IMR-90 (cell line): ENCODE data around the gene SRXN1. TPM values are rescaled to one million over a fixed set of nuclear protein-coding genes. Genes with fewer than 3 reads are reported as not detected.

Source experiments
- ATAC-seq: fragments of 200-7000 bp; cut with Tn5 transposase; 2 replicates; pipeline ENCODE4 v1.9.1; 2020; ENCODE audit warnings: low read depth, mild to moderate bottlenecking, moderate library complexity
- BruUV-seq: library from RNA; stranded (reverse); fragments of 400-500 nt; replicated peaks from 2 replicates; lab custom pipeline; 2021; lab: Mats Ljungman, UMichigan
- CTCF ChIA-PET: fragments of 300-600 bp; formaldehyde crosslinking; extraction: SDS; loops from one replicate; lab custom pipeline; 2021; ENCODE audit warnings: antibody characterized with exemption; lab: Yijun Ruan, JAX
- POLR2A ChIA-PET: fragments of 300-600 bp; sonication (Branson Sonifier 250); formaldehyde crosslinking; loops from one replicate; lab custom pipeline; 2022; ENCODE audit warnings: antibody characterized with exemption; ENCODE audit not compliant: unreplicated experiment; lab: Charles Lee
- DNase-seq: peaks from one replicate; pipeline ENCODE4 v3.0.0; 2013
- H2AFZ ChIP-seq: replicated peaks from 2 replicates; pipeline ENCODE3; 2013; ENCODE audit warnings: low read length, mild to moderate bottlenecking; ENCODE audit not compliant: poor library complexity
- H2AK5ac ChIP-seq: 2 replicates; pipeline ENCODE4 v1.6.1; 2013; ENCODE audit warnings: low read depth, low read length, inconsistent platforms
- H2AK9ac ChIP-seq: replicated peaks from 2 replicates; pipeline ENCODE3; 2013; ENCODE audit warnings: mild to moderate bottlenecking, low read depth, low read length, moderate library complexity; ENCODE audit not compliant: poor library complexity
- H2BK120ac ChIP-seq: 2 replicates; pipeline ENCODE4 v1.6.1; 2013; ENCODE audit warnings: low read depth, low read length, inconsistent platforms
- H2BK15ac ChIP-seq: 3 replicates; pipeline ENCODE4 v1.6.1; 2013; ENCODE audit warnings: low read depth, low read length, inconsistent platforms
- H2BK20ac ChIP-seq: 2 replicates; pipeline ENCODE4 v1.6.1; 2013; ENCODE audit warnings: low read depth, mild to moderate bottlenecking, inconsistent platforms, low read length, moderate library complexity
- H2BK5ac ChIP-seq: 2 replicates; pipeline ENCODE4 v1.6.1; 2013; ENCODE audit warnings: mild to moderate bottlenecking, low read depth, low read length, inconsistent platforms; ENCODE audit not compliant: poor library complexity, severe bottlenecking
- H3K14ac ChIP-seq: replicated peaks from 2 replicates; pipeline ENCODE4 v1.6.1; 2013; ENCODE audit warnings: low read depth, low read length, inconsistent platforms
- H3K18ac ChIP-seq: 2 replicates; pipeline ENCODE4 v1.6.1; 2013; ENCODE audit warnings: low read depth, low read length, control low read depth
- H3K23ac ChIP-seq: 2 replicates; pipeline ENCODE4 v1.6.1; 2013; ENCODE audit warnings: low read depth, low read length, inconsistent platforms
- H3K27ac ChIP-seq: 2 replicates; pipeline ENCODE4 v1.5.1; 2013; ENCODE audit warnings: mild to moderate bottlenecking, control low read depth, low read length; ENCODE audit not compliant: insufficient read depth
- H3K27me3 ChIP-seq: 2 replicates; pipeline ENCODE4 v1.6.1; 2013; ENCODE audit warnings: low read length; ENCODE audit not compliant: control insufficient read depth, insufficient read depth
- H3K36me3 ChIP-seq: 2 replicates; pipeline ENCODE4 v1.6.1; 2013; ENCODE audit warnings: low read length, mixed read lengths; ENCODE audit not compliant: control insufficient read depth, insufficient read depth
- H3K4ac ChIP-seq: 2 replicates; pipeline ENCODE4 v1.6.1; 2013; ENCODE audit warnings: low read depth, low read length, inconsistent platforms
- H3K4me1 ChIP-seq: 2 replicates; pipeline ENCODE4 v1.6.1; 2013; ENCODE audit warnings: low read length, mixed read lengths; ENCODE audit not compliant: control insufficient read depth, insufficient read depth
- H3K4me2 ChIP-seq: 2 replicates; pipeline ENCODE4 v1.6.1; 2013; ENCODE audit warnings: low read depth, mild to moderate bottlenecking, control low read depth, low read length, moderate library complexity
- H3K4me3 ChIP-seq: 2 replicates; pipeline ENCODE4 v1.5.1; 2013; ENCODE audit warnings: low read depth, mild to moderate bottlenecking, control low read depth, low read length, moderate library complexity; ENCODE audit not compliant: insufficient read depth
- H3K56ac ChIP-seq: 2 replicates; pipeline ENCODE4 v1.6.1; 2013; ENCODE audit warnings: low read length, inconsistent platforms; ENCODE audit not compliant: insufficient read depth; ENCODE audit errors: extremely low read depth
- H3K79me1 ChIP-seq, 2 experiments: 2 replicates each; pipeline ENCODE4 v1.6.1; 2013; ENCODE audit warnings: low read length in 2 of 2, inconsistent platforms in 1 of 2, low read depth in 1 of 2
- H3K9ac ChIP-seq: 2 replicates; pipeline ENCODE4 v1.6.1; 2013; ENCODE audit warnings: low read depth, low read length, control low read depth
- H3K9me1 ChIP-seq: 2 replicates; pipeline ENCODE4 v1.6.1; 2013; ENCODE audit warnings: low read length, inconsistent platforms; ENCODE audit not compliant: insufficient read depth
- H3K9me3 ChIP-seq: 2 replicates; pipeline ENCODE4 v1.6.1; 2013; ENCODE audit warnings: low read length; ENCODE audit not compliant: control insufficient read depth, insufficient read depth
- H4K20me1 ChIP-seq: 2 replicates; pipeline ENCODE4 v1.6.1; 2013; ENCODE audit warnings: low read length, inconsistent platforms; ENCODE audit not compliant: insufficient read depth
- H4K5ac ChIP-seq: 2 replicates; pipeline ENCODE4 v1.6.1; 2013; ENCODE audit warnings: mild to moderate bottlenecking, low read depth, low read length, control low read depth
- H4K8ac ChIP-seq, 2 experiments: 2 replicates each; pipeline ENCODE4 v1.6.1; 2013; ENCODE audit warnings: low read depth in 2 of 2, low read length in 2 of 2, control low read depth in 1 of 2, inconsistent platforms in 1 of 2
- H4K91ac ChIP-seq: 2 replicates; pipeline ENCODE4 v1.6.1; 2013; ENCODE audit warnings: low read depth, low read length, inconsistent platforms; ENCODE audit not compliant: insufficient read depth
- BHLHE40 ChIP-seq: fragments of 150-350 bp; IDR thresholded peaks from 2 replicates; pipeline ENCODE4 v1.6.1; 2016; ENCODE audit warnings: mild to moderate bottlenecking, low read depth, low read length
- CEBPB ChIP-seq: IDR thresholded peaks from 2 replicates; pipeline ENCODE4 v1.6.1; 2012; ENCODE audit warnings: low read depth, low read length, improper control_type of control experiment
- CHD1 ChIP-seq: IDR thresholded peaks from 2 replicates; pipeline ENCODE4 v1.6.1; 2012; ENCODE audit warnings: low read depth, low read length, improper control_type of control experiment
- FOS ChIP-seq: fragments of 150-350 bp; IDR thresholded peaks from 2 replicates; pipeline ENCODE4 v1.6.1; 2016; ENCODE audit warnings: low read depth, low read length
- MAFK ChIP-seq: IDR thresholded peaks from 2 replicates; pipeline ENCODE4 v1.6.1; 2012; ENCODE audit warnings: low read depth, low read length, improper control_type of control experiment
- MAZ ChIP-seq: IDR thresholded peaks from 2 replicates; pipeline ENCODE4 v1.6.1; 2012; ENCODE audit warnings: low read depth, mild to moderate bottlenecking, low read length, improper control_type of control experiment, moderate library complexity, borderline replicate concordance
- MXI1 ChIP-seq: IDR thresholded peaks from 2 replicates; pipeline ENCODE4 v1.6.1; 2012; ENCODE audit warnings: low read depth, mild to moderate bottlenecking, low read length, moderate library complexity, borderline replicate concordance
- NFE2L2 ChIP-seq: fragments of 150-350 bp; IDR thresholded peaks from 2 replicates; pipeline ENCODE4 v1.6.1; 2016; ENCODE audit warnings: low read depth, mild to moderate bottlenecking, low read length
- POLR2A ChIP-seq: IDR thresholded peaks from 2 replicates; pipeline ENCODE4 v1.6.1; 2012; ENCODE audit warnings: mild to moderate bottlenecking, low read depth, low read length
- RAD21 ChIP-seq: IDR thresholded peaks from 2 replicates; pipeline ENCODE4 v1.6.1; 2012; ENCODE audit warnings: low read length, improper control_type of control experiment
- RCOR1 ChIP-seq: IDR thresholded peaks from 2 replicates; pipeline ENCODE4 v1.6.1; 2012; ENCODE audit warnings: mild to moderate bottlenecking, low read length, improper control_type of control experiment; ENCODE audit not compliant: insufficient replicate concordance
- RFX5 ChIP-seq: IDR thresholded peaks from 2 replicates; pipeline ENCODE4 v1.8.0; 2012; ENCODE audit warnings: low read depth, mild to moderate bottlenecking, low read length, moderate library complexity
- SMC3 ChIP-seq: fragments of 150-350 bp; IDR thresholded peaks from 2 replicates; pipeline ENCODE4 v1.6.1; 2016; ENCODE audit warnings: low read depth, mild to moderate bottlenecking, antibody characterized with exemption, low read length, moderate library complexity
- WGBS, 2 experiments: methylation state at CpG; one replicate each; pipeline versions ENCODE4 v1.1.5 to v1.1.7; 2013; ENCODE audit warnings: missing lambda C conversion rate in 2 of 2; ENCODE audit not compliant: insufficient read length in 1 of 2; ENCODE audit errors: extremely low coverage in 2 of 2; 5-methylcytosine and 5-hydroxymethylcytosine counted together
- dilution Hi-C: fragments of 300-500 bp; cut with HindIII; formaldehyde crosslinking; loops from one replicate; pipeline ENCODE4 v1.14.3; 2018; ENCODE audit warnings: low sequenced_read_pairs; ENCODE audit not compliant: unreplicated experiment
- in situ Hi-C: fragments of 300-500 bp; cut with MboI; formaldehyde crosslinking; loops from 3 replicates; pipeline ENCODE4 v1.14.3; 2019; ENCODE audit warnings: low sequenced_read_pairs, inconsistent platforms, mixed read lengths
- intact Hi-C: fragments of 100-400 bp; cut with micrococcal nuclease; formaldehyde crosslinking; loops from 2 replicates; pipeline ENCODE4 v1.10.0; 2022
- polyA plus RNA-seq, 3 experiments: library from polyadenylated mRNA; depleted of rRNA; stranded (reverse); fragments of >200 nt; gene quantifications; 2 replicates each; pipeline ENCODE4 v1.2.3, GENCODE V29; 2012; ENCODE audit warnings: low replicate concordance in 1 of 3
- total RNA-seq: library from RNA; depleted of rRNA; stranded (reverse); fragments of >200 nt; gene quantifications from 2 replicates; pipeline ENCODE4 v1.2.3, GENCODE V29; 2012
- TF ChIP-seq, protein P1 (sequence below): conservative IDR thresholded peaks from 2 replicates; pipeline ENCODE4 v1.5.1; 2012; ENCODE audit warnings: mild to moderate bottlenecking, low read depth, low read length, improper control_type of control experiment
- TF ChIP-seq, protein P2 (sequence below): fragments of 150-350 bp; IDR thresholded peaks from 2 replicates; pipeline ENCODE4 v1.6.1; 2016; ENCODE audit warnings: low read depth, mild to moderate bottlenecking, low read length, moderate library complexity, borderline replicate concordance
- TF ChIP-seq, protein P3 (sequence below): fragments of 150-350 bp; IDR thresholded peaks from 2 replicates; pipeline ENCODE4 v1.6.1; 2017; ENCODE audit warnings: mild to moderate bottlenecking, antibody characterized with exemption, low read length, low read depth

Gene SRXN1
- total and polyA plus RNA-seq, 2 of the 4 experiments (the other 2 are of a cell fraction), result 51.2 to 71.2 TPM

DNA sequence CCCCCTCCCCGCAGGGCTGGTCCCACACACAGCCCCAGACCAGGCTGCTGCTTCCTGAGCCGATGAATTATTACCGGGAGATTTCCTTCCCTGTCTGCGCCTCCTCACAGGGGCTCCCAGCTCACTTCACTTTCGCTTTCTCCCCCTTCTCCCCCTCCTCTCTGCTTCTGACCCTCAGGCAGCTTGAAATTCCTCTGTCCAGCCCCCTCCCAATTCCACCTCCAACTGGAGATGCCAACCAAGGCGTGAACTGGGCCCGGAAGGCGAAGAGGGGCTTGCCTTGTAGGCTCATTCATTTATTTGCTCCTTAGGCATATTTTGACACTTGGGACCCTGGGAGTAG lies 41.2 kb downstream of the SRXN1 start:
- Histone ChIP-seq H3K9ac (no peak overlapping the region), H3K23ac (no peak overlapping the region), H2BK5ac (no peak overlapping the region), H3K14ac (no peak overlapping the region), H3K79me1 (no peaks in the 10 kb centered on the region), H3K36me3 (no peaks in the 10 kb centered on the region), H2BK20ac (no peak overlapping the region), H2AK9ac (no peak overlapping the region), H3K9me1 (no peaks in the 10 kb centered on the region), H2AK5ac (no peak overlapping the region), H4K8ac (no peak overlapping the region), H2BK120ac (no peak overlapping the region), H3K4me2 (no peak overlapping the region; the same call in 1 of the 2 replicates), H3K27me3 (peaks cover 74% of the 10 kb centered on the region), H4K91ac (no peak overlapping the region), H3K18ac (no peak overlapping the region), H2BK15ac (no peak overlapping the region), H4K5ac (no peak overlapping the region), H3K9me3 (0 out of 2 replicates have a peak, but pooled peaks cover 1% of the 10 kb centered on the region), H3K56ac (no peak overlapping the region), H4K20me1 (no peaks in the 10 kb centered on the region; the same call in 1 of the 2 replicates), H3K4me3 (no peak overlapping the region), H3K27ac (no peak overlapping the region), H3K4ac (no peak overlapping the region), H2AFZ (no peak overlapping the region), H3K4me1 (no peaks in the 10 kb centered on the region)
- POLR2A ChIA-PET, result interaction anchor here (0.5 kb wide), 1 partner anchor 80 kb away, joined by 14 read pairs; no protein-coding TSS in a partner anchor
- dilution Hi-C loops, result no loop called here
- CTCF ChIA-PET, result interaction anchor here (0.6 kb wide), 1 partner anchor 1374 kb away, joined by 3 read pairs; no protein-coding TSS in a partner anchor
- WGBS, 2 experiments, result no CpG with 5 or more reads among the region's 8 CpGs
- intact Hi-C loops, result no loop called here
- DNase-seq, result no peak
- ATAC-seq, result no peak
- in situ Hi-C loops, result no loop called here
- no TSS peak for BruUV-seq
- TF ChIP-seq RCOR1 (no peak), CEBPB (no peak), MAFK (no peak), RAD21 (no peak), SMC3 (no peak), BHLHE40 (no peak), CHD1 (no peak), POLR2A (no peak), MXI1 (no peak), FOS (no peak), MAZ (no peak), NFE2L2 (no peak), RFX5 (no peak)
- TF ChIP-seq, protein P1, sequence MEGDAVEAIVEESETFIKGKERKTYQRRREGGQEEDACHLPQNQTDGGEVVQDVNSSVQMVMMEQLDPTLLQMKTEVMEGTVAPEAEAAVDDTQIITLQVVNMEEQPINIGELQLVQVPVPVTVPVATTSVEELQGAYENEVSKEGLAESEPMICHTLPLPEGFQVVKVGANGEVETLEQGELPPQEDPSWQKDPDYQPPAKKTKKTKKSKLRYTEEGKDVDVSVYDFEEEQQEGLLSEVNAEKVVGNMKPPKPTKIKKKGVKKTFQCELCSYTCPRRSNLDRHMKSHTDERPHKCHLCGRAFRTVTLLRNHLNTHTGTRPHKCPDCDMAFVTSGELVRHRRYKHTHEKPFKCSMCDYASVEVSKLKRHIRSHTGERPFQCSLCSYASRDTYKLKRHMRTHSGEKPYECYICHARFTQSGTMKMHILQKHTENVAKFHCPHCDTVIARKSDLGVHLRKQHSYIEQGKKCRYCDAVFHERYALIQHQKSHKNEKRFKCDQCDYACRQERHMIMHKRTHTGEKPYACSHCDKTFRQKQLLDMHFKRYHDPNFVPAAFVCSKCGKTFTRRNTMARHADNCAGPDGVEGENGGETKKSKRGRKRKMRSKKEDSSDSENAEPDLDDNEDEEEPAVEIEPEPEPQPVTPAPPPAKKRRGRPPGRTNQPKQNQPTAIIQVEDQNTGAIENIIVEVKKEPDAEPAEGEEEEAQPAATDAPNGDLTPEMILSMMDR, result no peak
- TF ChIP-seq, protein P2, sequence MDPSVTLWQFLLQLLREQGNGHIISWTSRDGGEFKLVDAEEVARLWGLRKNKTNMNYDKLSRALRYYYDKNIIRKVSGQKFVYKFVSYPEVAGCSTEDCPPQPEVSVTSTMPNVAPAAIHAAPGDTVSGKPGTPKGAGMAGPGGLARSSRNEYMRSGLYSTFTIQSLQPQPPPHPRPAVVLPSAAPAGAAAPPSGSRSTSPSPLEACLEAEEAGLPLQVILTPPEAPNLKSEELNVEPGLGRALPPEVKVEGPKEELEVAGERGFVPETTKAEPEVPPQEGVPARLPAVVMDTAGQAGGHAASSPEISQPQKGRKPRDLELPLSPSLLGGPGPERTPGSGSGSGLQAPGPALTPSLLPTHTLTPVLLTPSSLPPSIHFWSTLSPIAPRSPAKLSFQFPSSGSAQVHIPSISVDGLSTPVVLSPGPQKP, result no peak
- TF ChIP-seq, protein P3, sequence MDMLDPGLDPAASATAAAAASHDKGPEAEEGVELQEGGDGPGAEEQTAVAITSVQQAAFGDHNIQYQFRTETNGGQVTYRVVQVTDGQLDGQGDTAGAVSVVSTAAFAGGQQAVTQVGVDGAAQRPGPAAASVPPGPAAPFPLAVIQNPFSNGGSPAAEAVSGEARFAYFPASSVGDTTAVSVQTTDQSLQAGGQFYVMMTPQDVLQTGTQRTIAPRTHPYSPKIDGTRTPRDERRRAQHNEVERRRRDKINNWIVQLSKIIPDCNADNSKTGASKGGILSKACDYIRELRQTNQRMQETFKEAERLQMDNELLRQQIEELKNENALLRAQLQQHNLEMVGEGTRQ, result no peak
